HEK293 (cell line): ENCODE measurements around the gene NDUFB11.
A peak's percentile ranks its signal among the peaks of the same experiment; 100 is the strongest.

Experiments
- CTCF ChIA-PET: fragments of 350-600 bp; formaldehyde crosslinking; extraction: SDS; loops from one replicate; lab custom pipeline; 2021; ENCODE audit warnings: antibody characterized with exemption; lab: Yijun Ruan, JAX
- POLR2A ChIA-PET: fragments of 300-600 bp; formaldehyde crosslinking; extraction: SDS; loops from one replicate; lab custom pipeline; 2020; ENCODE audit warnings: antibody characterized with exemption, inconsistent platforms; lab: Yijun Ruan, JAX
- H3K27ac ChIP-seq: fragments of 200-500 bp; sonication (Bioruptor generic); 2 replicates; pipeline ENCODE4 v1.5.1; 2014; ENCODE audit warnings: low read depth, low read length, control low read depth, inconsistent platforms; ENCODE audit errors: extremely low read depth
- H3K36me3 ChIP-seq, 2 experiments: fragments of 200-500 bp in 1 of 2; sonication (Bioruptor generic) in 1 of 2; 1 replicate in 1 of 2; 2 replicates in 1 of 2; pipeline ENCODE4 v1.5.1; 2014 to 2017; ENCODE audit warnings: inconsistent platforms in 2 of 2, low read length in 2 of 2; ENCODE audit not compliant: control insufficient read depth in 2 of 2, insufficient read depth in 1 of 2
- H3K4me1 ChIP-seq: fragments of 200-500 bp; sonication (Bioruptor generic); 2 replicates; pipeline ENCODE4 v1.5.1; 2014; ENCODE audit warnings: mild to moderate bottlenecking, low read length, inconsistent platforms; ENCODE audit not compliant: control insufficient read depth, insufficient read depth
- H3K4me3 ChIP-seq: 2 replicates; pipeline ENCODE4 v1.5.1; 2011; ENCODE audit warnings: low read depth, mild to moderate bottlenecking, control low read depth, low read length, moderate library complexity
- H3K9me3 ChIP-seq: fragments of 200-500 bp; sonication (Bioruptor generic); 2 replicates; pipeline ENCODE4 v1.5.1; 2014; ENCODE audit warnings: low read depth, low read length, inconsistent platforms; ENCODE audit not compliant: control insufficient read depth, insufficient read depth
- GLI4 ChIP-seq: fragments of 450-650 bp; formaldehyde crosslinking; IDR thresholded peaks from 2 replicates; pipeline ENCODE4 v1.5.1; 2016; ENCODE audit warnings: missing biosample characterization, missing genetic modification characterization
- KLF8 ChIP-seq: fragments of 450-650 bp; formaldehyde crosslinking; IDR thresholded peaks from 2 replicates; pipeline ENCODE4 v1.5.1; 2016; ENCODE audit warnings: missing biosample characterization, missing genetic modification characterization
- MYNN ChIP-seq: fragments of 450-650 bp; formaldehyde crosslinking; IDR thresholded peaks from 2 replicates; pipeline ENCODE4 v1.5.1; 2016; ENCODE audit warnings: missing biosample characterization, missing genetic modification characterization, borderline replicate concordance
- TCF7L2 ChIP-seq: IDR thresholded peaks from 2 replicates; pipeline ENCODE4 v1.6.1; 2011; ENCODE audit warnings: low read depth, mild to moderate bottlenecking, inconsistent platforms, low read length, moderate library complexity, borderline replicate concordance
- ZNF121 ChIP-seq: fragments of 450-650 bp; formaldehyde crosslinking; IDR thresholded peaks from 2 replicates; pipeline ENCODE4 v1.5.1; 2016; ENCODE audit warnings: missing biosample characterization, missing genetic modification characterization
- ZNF146 ChIP-seq: fragments of 450-650 bp; formaldehyde crosslinking; IDR thresholded peaks from 2 replicates; pipeline ENCODE4 v1.5.1; 2016; ENCODE audit warnings: missing biosample characterization, missing genetic modification characterization
- ZNF157 ChIP-seq: fragments of 450-650 bp; formaldehyde crosslinking; IDR thresholded peaks from 2 replicates; pipeline ENCODE4 v1.5.1; 2016; ENCODE audit warnings: missing biosample characterization, missing genetic modification characterization
- ZNF221 ChIP-seq: fragments of 450-650 bp; formaldehyde crosslinking; IDR thresholded peaks from 2 replicates; pipeline ENCODE4 v1.5.1; 2017; ENCODE audit warnings: missing biosample characterization, missing genetic modification characterization, borderline replicate concordance
- ZNF23 ChIP-seq: fragments of 450-650 bp; formaldehyde crosslinking; IDR thresholded peaks from 2 replicates; pipeline ENCODE4 v1.5.1; 2016; ENCODE audit warnings: missing biosample characterization, missing genetic modification characterization, borderline replicate concordance
- ZNF366 ChIP-seq: fragments of 450-650 bp; formaldehyde crosslinking; conservative IDR thresholded peaks from 2 replicates; pipeline ENCODE4 v1.5.1; 2016; ENCODE audit warnings: missing biosample characterization, missing genetic modification characterization
- ZNF416 ChIP-seq: fragments of 450-650 bp; formaldehyde crosslinking; IDR thresholded peaks from 2 replicates; pipeline ENCODE4 v1.5.1; 2016; ENCODE audit warnings: missing biosample characterization, missing genetic modification characterization
- ZNF510 ChIP-seq: fragments of 450-650 bp; formaldehyde crosslinking; IDR thresholded peaks from 2 replicates; pipeline ENCODE4 v1.5.1; 2018; ENCODE audit warnings: mild to moderate bottlenecking, missing genetic modification characterization, missing biosample characterization; ENCODE audit not compliant: insufficient replicate concordance
- ZNF548 ChIP-seq: fragments of 450-650 bp; formaldehyde crosslinking; IDR thresholded peaks from 2 replicates; pipeline ENCODE4 v1.5.1; 2016; ENCODE audit warnings: missing biosample characterization, missing genetic modification characterization
- ZNF561 ChIP-seq: fragments of 450-650 bp; IDR thresholded peaks from 2 replicates; pipeline ENCODE4 v1.5.1; 2018; ENCODE audit warnings: missing biosample characterization, missing genetic modification characterization, borderline replicate concordance
- ZNF596 ChIP-seq: fragments of 450-650 bp; IDR thresholded peaks from 2 replicates; pipeline ENCODE4 v1.5.0; 2018; ENCODE audit warnings: missing biosample characterization, mild to moderate bottlenecking, missing genetic modification characterization, moderate library complexity
- ZNF660 ChIP-seq: fragments of 450-650 bp; IDR thresholded peaks from 2 replicates; pipeline ENCODE4 v1.5.1; 2018; ENCODE audit warnings: missing biosample characterization, mild to moderate bottlenecking, missing genetic modification characterization
- ZNF792 ChIP-seq: fragments of 450-650 bp; formaldehyde crosslinking; IDR thresholded peaks from 2 replicates; pipeline ENCODE4 v1.5.1; 2016; ENCODE audit warnings: missing biosample characterization, missing genetic modification characterization
- TF ChIP-seq, protein P1 (sequence below): fragments of 450-650 bp; IDR thresholded peaks from 2 replicates; pipeline ENCODE4 v1.5.1; 2018; ENCODE audit warnings: missing biosample characterization, missing genetic modification characterization
- TF ChIP-seq, protein P2 (sequence below): fragments of 450-650 bp; formaldehyde crosslinking; IDR thresholded peaks from 2 replicates; pipeline ENCODE4 v1.5.1; 2017; ENCODE audit warnings: missing biosample characterization, missing genetic modification characterization
- TF ChIP-seq, protein P3 (sequence below): fragments of 450-650 bp; formaldehyde crosslinking; IDR thresholded peaks from 2 replicates; pipeline ENCODE4 v1.5.1; 2016; ENCODE audit warnings: missing biosample characterization, missing genetic modification characterization, low read depth
- TF ChIP-seq, protein P4 (sequence below): sonication (generic); formaldehyde crosslinking; IDR thresholded peaks from 2 replicates; pipeline ENCODE4 v1.8.1; 2022; ENCODE audit warnings: mild to moderate bottlenecking, moderate library complexity, missing genetic modification reagents

Gene NDUFB11

DNA sequence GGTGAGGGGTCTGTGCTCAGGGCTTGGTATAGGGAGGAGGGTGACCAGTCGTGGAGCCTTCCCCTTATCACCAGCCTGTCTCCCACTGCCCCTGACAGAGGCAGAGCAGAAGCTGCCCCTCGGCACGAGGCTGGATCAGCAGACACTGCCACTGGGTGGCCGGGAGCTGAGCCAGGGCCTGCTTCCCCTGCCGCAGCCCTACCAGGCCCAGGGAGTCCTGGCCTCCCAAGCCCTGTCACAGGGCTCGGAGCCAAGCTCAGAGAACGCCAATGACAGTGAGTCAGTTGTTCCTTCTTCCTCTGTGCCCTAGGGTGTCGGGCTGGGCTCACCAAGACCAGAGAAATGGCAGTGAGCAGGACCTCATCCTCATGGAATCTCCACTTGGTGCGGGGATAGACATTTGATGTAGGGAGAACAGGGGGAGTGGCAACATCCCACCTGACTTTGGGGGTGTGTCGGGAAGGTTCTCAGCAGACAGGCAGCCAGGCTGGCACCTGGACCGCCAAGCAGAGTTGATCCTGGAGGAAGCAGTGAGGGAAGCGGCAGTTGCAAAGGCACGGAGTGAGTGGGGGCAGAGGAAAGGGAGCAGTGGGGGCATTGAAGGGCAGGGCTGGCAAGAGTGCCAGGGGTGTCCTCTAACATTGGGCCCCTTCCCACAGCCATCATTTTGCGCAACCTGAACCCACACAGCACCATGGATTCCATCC lies 34.9 kb upstream of the NDUFB11 start (continued):
- TF ChIP-seq, protein P1, sequence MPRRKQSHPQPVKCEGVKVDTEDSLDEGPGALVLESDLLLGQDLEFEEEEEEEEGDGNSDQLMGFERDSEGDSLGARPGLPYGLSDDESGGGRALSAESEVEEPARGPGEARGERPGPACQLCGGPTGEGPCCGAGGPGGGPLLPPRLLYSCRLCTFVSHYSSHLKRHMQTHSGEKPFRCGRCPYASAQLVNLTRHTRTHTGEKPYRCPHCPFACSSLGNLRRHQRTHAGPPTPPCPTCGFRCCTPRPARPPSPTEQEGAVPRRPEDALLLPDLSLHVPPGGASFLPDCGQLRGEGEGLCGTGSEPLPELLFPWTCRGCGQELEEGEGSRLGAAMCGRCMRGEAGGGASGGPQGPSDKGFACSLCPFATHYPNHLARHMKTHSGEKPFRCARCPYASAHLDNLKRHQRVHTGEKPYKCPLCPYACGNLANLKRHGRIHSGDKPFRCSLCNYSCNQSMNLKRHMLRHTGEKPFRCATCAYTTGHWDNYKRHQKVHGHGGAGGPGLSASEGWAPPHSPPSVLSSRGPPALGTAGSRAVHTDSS (tag by site-specific recombination): no peak
- TF ChIP-seq, protein P2, sequence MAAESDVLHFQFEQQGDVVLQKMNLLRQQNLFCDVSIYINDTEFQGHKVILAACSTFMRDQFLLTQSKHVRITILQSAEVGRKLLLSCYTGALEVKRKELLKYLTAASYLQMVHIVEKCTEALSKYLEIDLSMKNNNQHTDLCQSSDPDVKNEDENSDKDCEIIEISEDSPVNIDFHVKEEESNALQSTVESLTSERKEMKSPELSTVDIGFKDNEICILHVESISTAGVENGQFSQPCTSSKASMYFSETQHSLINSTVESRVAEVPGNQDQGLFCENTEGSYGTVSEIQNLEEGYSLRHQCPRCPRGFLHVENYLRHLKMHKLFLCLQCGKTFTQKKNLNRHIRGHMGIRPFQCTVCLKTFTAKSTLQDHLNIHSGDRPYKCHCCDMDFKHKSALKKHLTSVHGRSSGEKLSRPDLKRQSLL (tag by site-specific recombination): no peak
- no peak for TF ChIP-seq GLI4 (tag by site-specific recombination)

DNA sequence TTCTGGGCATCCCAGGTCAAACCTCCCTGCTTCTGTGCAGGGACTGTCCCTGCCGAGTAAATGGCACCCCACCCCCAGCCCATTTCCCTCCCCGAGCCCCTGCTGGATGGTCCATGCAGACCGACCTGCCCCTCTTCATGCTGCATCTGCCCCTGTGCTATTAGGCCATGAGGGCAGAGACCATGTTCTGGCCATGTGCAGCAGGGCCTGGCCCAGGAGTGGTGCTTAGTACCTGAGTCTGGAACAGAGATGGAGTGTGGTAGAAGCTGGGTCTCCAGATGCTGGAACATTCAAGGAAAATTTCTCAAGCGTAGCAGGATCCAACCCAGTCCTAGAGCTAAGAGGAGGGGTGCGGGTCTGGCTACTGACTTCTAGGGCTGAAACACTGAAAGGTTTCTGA lies 33.8 kb upstream of the NDUFB11 start:
- ChIA-PET POLR2A (no interaction called here), CTCF (no interaction called here)
- no peak overlapping the region for H3K4me3 ChIP-seq
- TF ChIP-seq ZNF121 (tag by site-specific recombination) (no peak), ZNF23 (tag by site-specific recombination) (no peak)
- TF ChIP-seq, protein P3, sequence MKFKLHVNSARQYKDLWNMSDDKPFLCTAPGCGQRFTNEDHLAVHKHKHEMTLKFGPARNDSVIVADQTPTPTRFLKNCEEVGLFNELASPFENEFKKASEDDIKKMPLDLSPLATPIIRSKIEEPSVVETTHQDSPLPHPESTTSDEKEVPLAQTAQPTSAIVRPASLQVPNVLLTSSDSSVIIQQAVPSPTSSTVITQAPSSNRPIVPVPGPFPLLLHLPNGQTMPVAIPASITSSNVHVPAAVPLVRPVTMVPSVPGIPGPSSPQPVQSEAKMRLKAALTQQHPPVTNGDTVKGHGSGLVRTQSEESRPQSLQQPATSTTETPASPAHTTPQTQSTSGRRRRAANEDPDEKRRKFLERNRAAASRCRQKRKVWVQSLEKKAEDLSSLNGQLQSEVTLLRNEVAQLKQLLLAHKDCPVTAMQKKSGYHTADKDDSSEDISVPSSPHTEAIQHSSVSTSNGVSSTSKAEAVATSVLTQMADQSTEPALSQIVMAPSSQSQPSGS (tag by site-specific recombination): no peak
- H3K9me3 ChIP-seq: no peaks in the 10 kb centered on the region
- no peaks in the 10 kb centered on the region for H3K4me1 ChIP-seq
- H3K36me3 ChIP-seq: peaks cover 18 to 93% of the 10 kb centered on the region in 2 experiments
- no peak overlapping the region for H3K27ac ChIP-seq

DNA sequence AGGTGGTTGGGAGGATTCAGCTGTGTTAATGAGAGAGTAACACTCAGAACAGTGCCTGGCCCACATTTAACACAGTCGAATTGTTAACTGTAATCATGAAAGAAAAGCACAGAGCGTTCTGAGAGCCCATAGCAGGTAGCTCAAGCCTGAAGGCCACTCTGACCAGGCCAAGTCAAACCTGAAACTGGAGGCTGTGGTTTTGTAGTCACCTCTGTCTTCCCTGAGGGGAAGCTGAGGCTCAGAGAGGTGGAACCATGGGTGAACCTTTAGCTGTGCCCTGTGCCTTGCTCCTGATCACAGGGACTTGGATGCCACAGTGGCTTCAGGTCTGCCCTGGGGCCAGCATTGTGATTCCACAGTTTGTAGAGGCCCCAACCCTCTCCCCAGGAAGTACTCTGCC lies 32.6 kb upstream of the NDUFB11 start:
- peaks cover 18 to 97% of the 10 kb centered on the region in 2 experiments for H3K36me3 ChIP-seq
- no peak for TF ChIP-seq TCF7L2
- no peak for TF ChIP-seq ZNF157 (tag by site-specific recombination)
- TF ChIP-seq ZNF146 (tag by site-specific recombination): no peak
- no peak for TF ChIP-seq KLF8 (tag by site-specific recombination)
- TF ChIP-seq, protein P1 (tag by site-specific recombination): no peak
- TF ChIP-seq MYNN: no peak
- H3K27ac ChIP-seq: no peak overlapping the region
- POLR2A ChIA-PET: no interaction called here
- H3K9me3 ChIP-seq: no peaks in the 10 kb centered on the region
- no peaks in the 10 kb centered on the region for H3K4me1 ChIP-seq
- H3K4me3 ChIP-seq: no peak overlapping the region
- CTCF ChIA-PET: no interaction called here

DNA sequence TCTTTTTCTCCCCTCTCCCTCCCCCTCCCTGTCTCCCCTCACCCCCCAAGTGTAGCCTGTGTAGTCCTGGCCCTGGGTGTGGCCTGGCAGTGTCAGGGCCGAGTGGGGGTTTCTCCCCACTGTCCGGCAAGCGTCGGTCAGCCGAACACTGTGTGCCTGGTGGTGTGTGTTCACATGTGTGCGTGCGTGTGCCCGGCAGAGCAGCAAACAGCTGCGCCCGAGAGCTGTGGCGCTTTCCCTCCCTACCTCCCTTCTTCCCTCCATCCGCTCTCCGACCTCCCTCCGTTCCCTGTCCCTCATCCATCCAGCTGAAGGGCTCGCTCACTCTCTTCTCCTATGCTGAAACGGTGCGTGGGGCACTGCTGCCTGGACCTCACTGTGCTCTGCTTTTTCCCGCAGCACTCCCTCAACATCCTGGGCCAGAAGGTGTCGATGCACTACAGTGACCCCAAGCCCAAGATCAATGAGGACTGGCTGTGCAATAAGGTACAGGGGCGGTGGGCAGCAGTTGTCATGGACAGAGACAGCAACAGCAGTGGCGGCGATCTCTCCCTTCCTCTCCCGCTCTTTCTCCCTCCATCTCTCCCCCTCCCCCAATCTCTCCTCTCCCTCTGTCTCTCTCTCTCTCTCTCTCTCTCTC lies 31.7 kb upstream of the NDUFB11 start:
- Histone ChIP-seq H3K4me1 (no peaks in the 10 kb centered on the region), H3K4me3 (no peak overlapping the region), H3K36me3 (peaks cover 18 to 97% of the 10 kb centered on the region in 2 experiments), H3K9me3 (no peaks in the 10 kb centered on the region), H3K27ac (no peak overlapping the region)
- ChIA-PET POLR2A (no interaction called here), CTCF (no interaction called here)
- TF ChIP-seq ZNF366: peak; percentile 41; the same call in 1 of the 2 replicates
- no peak for TF ChIP-seq ZNF416 (tag by site-specific recombination)
- TF ChIP-seq, protein P4, sequence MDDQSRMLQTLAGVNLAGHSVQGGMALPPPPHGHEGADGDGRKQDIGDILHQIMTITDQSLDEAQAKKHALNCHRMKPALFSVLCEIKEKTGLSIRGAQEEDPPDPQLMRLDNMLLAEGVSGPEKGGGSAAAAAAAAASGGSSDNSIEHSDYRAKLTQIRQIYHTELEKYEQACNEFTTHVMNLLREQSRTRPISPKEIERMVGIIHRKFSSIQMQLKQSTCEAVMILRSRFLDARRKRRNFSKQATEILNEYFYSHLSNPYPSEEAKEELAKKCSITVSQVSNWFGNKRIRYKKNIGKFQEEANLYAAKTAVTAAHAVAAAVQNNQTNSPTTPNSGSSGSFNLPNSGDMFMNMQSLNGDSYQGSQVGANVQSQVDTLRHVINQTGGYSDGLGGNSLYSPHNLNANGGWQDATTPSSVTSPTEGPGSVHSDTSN (CRISPR knock-in tag): no peak
- no peak for TF ChIP-seq ZNF510 (tag by site-specific recombination)
- no peak for TF ChIP-seq ZNF221 (tag by site-specific recombination)
- TF ChIP-seq ZNF548 (tag by site-specific recombination): no peak
- TF ChIP-seq ZNF596 (tag by site-specific recombination): peak; percentile 37; the same call in 1 of the 2 replicates
- TF ChIP-seq ZNF792: no peak
- no peak for TF ChIP-seq ZNF660 (tag by site-specific recombination)
- TF ChIP-seq ZNF561 (tag by site-specific recombination): no peak
